ENCODE data around the gene FAXDC2.

Gene FAXDC2

GRCh38 chr5:154873791-154874331 lies 23.5 kb upstream of the FAXDC2 start:
- Histone ChIP-seq H3K4me3 (ENCODE audit: low read length) (no peak overlapping the region), H3K4me1 (ENCODE audit: low read length) (no peaks in the 10 kb centered on the region), H3K79me2 (ENCODE audit: low read length) (no peaks in the 10 kb centered on the region), H3K27me3 (ENCODE audit: low read depth, low read length) (no peaks in the 10 kb centered on the region), H2AFZ (ENCODE audit: low read depth, low read length) (no peak overlapping the region), H3K9me3 (ENCODE audit: insufficient read depth, low read length) (0 out of 2 replicates have a peak, but pooled peaks cover under 1% of the 10 kb centered on the region), H3K27ac (ENCODE audit: low read length) (no peak overlapping the region), H3K4me2 (ENCODE audit: low read length) (no peak overlapping the region), H3K36me3 (replicated peaks; ENCODE audit: low read depth, low read length) (peaks cover 54% of the 10 kb centered on the region), H4K20me1 (ENCODE audit: insufficient read depth, low read length) (no peaks in the 10 kb centered on the region), H3K9ac (ENCODE audit: low read length) (no peak overlapping the region)
- TF ChIP-seq EZH2phosphoT487 (IDR thresholded peaks at IDR 0.05; ENCODE audit: low read depth) (no peak), CTCF (IDR thresholded peaks at IDR 0.05; ENCODE audit: low read depth, low read length) (no peak)

GRCh38 chr5:154871734-154872133 lies 21.3 kb upstream of the FAXDC2 start:
- H3K9me3 ChIP-seq (ENCODE audit: insufficient read depth, low read length): no peaks in the 10 kb centered on the region
- H2AFZ ChIP-seq (ENCODE audit: low read depth, low read length): no peak overlapping the region

GRCh38 chr5:154868702-154869101 lies 18.3 kb upstream of the FAXDC2 start:
- no peak overlapping the region for H2AFZ ChIP-seq (ENCODE audit: low read depth, low read length)
- no peaks in the 10 kb centered on the region for H4K20me1 ChIP-seq (ENCODE audit: insufficient read depth, low read length)
- H3K79me2 ChIP-seq (ENCODE audit: low read length): peaks cover 11% of the 10 kb centered on the region
- no peaks in the 10 kb centered on the region for H3K9me3 ChIP-seq (ENCODE audit: insufficient read depth, low read length)
- peaks cover 32% of the 10 kb centered on the region for H3K36me3 ChIP-seq (replicated peaks; ENCODE audit: low read depth, low read length)
- H3K4me2 ChIP-seq (ENCODE audit: low read length): no peak overlapping the region
- H3K27ac ChIP-seq (ENCODE audit: low read length): no peak overlapping the region
- H3K9ac ChIP-seq (ENCODE audit: low read length): no peak overlapping the region
- no peaks in the 10 kb centered on the region for H3K4me1 ChIP-seq (ENCODE audit: low read length)
- TF ChIP-seq CTCF (IDR thresholded peaks at IDR 0.05; ENCODE audit: low read depth, low read length) (no peak), EZH2phosphoT487 (IDR thresholded peaks at IDR 0.05; ENCODE audit: low read depth) (no peak)
- H3K27me3 ChIP-seq (ENCODE audit: low read depth, low read length): no peaks in the 10 kb centered on the region
- H3K4me3 ChIP-seq (ENCODE audit: low read length): no peak overlapping the region

More at GRCh38 chr5:154871734-154872133, 21.3 kb upstream of the FAXDC2 start:
- H3K4me1 ChIP-seq (ENCODE audit: low read length): no peaks in the 10 kb centered on the region
- TF ChIP-seq EZH2phosphoT487 (IDR thresholded peaks at IDR 0.05; ENCODE audit: low read depth) (no peak), CTCF (IDR thresholded peaks at IDR 0.05; ENCODE audit: low read depth, low read length) (no peak)
- H3K9ac ChIP-seq (ENCODE audit: low read length): no peak overlapping the region
- H3K27me3 ChIP-seq (ENCODE audit: low read depth, low read length): no peaks in the 10 kb centered on the region
- H3K27ac ChIP-seq (ENCODE audit: low read length): no peak overlapping the region
- H3K36me3 ChIP-seq (replicated peaks; ENCODE audit: low read depth, low read length): peaks cover 38% of the 10 kb centered on the region
- no peaks in the 10 kb centered on the region for H4K20me1 ChIP-seq (ENCODE audit: insufficient read depth, low read length)
- H3K4me2 ChIP-seq (ENCODE audit: low read length): no peak overlapping the region
- no peak overlapping the region for H3K4me3 ChIP-seq (ENCODE audit: low read length)
- H3K79me2 ChIP-seq (ENCODE audit: low read length): no peaks in the 10 kb centered on the region

- Histone ChIP-seq H4K20me1 (ENCODE audit: insufficient read depth, low read length) (peaks cover 11% of the 10 kb centered on the region), H3K9ac (ENCODE audit: low read length) (no peak overlapping the region), H3K4me2 (ENCODE audit: low read length) (no peak overlapping the region), H3K4me3 (ENCODE audit: low read length) (no peak overlapping the region), H3K27ac (ENCODE audit: low read length) (no peak overlapping the region), H3K4me1 (ENCODE audit: low read length) (peaks cover 9% of the 10 kb centered on the region), H3K27me3 (ENCODE audit: low read depth, low read length) (no peaks in the 10 kb centered on the region), H3K36me3 (replicated peaks; ENCODE audit: low read depth, low read length) (peaks cover 28% of the 10 kb centered on the region), H3K9me3 (ENCODE audit: insufficient read depth, low read length) (no peaks in the 10 kb centered on the region), H2AFZ (ENCODE audit: low read depth, low read length) (no peak overlapping the region), H3K79me2 (ENCODE audit: low read length) (peaks cover 30% of the 10 kb centered on the region)
- no peak for TF ChIP-seq EZH2phosphoT487 (IDR thresholded peaks at IDR 0.05; ENCODE audit: low read depth)
- TF ChIP-seq CTCF (IDR thresholded peaks at IDR 0.05; ENCODE audit: low read depth, low read length): no peak
Observed at GRCh38 chr5:154866841-154867240, 16.4 kb upstream of the FAXDC2 start.
